Activated CD4-positive, alpha-beta T cell treated with anti-CD3 and anti-CD28 coated beads, Interleukin-2, amount 10 ng/mL, durations not matched to agents 24 days and 14 days (primary cell): ENCODE data around the gene FARP1. TPM values are rescaled to one million over a fixed set of nuclear protein-coding genes. Genes with fewer than 3 reads are reported as not detected.
A peak's percentile ranks its signal among the peaks of the same experiment; 100 is the strongest.

Source experiments
- DNase-seq: peaks from one replicate; pipeline ENCODE4 v3.0.0; 2022
- H3K27ac Mint-ChIP-seq: one replicate; pipeline ENCODE4 v1.8.0; 2022; ENCODE audit warnings: mild to moderate bottlenecking, mixed read lengths
- H3K27me3 Mint-ChIP-seq: one replicate; pipeline ENCODE4 v1.8.0; 2022; ENCODE audit warnings: mixed read lengths
- H3K36me3 Mint-ChIP-seq: one replicate; pipeline ENCODE4 v1.8.0; 2022; ENCODE audit warnings: low read depth, mild to moderate bottlenecking, mixed read lengths
- H3K4me1 Mint-ChIP-seq: one replicate; pipeline ENCODE4 v1.8.0; 2021; ENCODE audit warnings: mixed read lengths
- H3K4me3 Mint-ChIP-seq: one replicate; pipeline ENCODE4 v1.8.0; 2022; ENCODE audit warnings: mild to moderate bottlenecking, moderate library complexity, mixed read lengths
- H3K9me3 Mint-ChIP-seq: one replicate; pipeline ENCODE4 v1.8.0; 2021; ENCODE audit warnings: mixed read lengths
- intact Hi-C: fragments of 100-400 bp; cut with micrococcal nuclease; formaldehyde crosslinking; loops from one replicate; pipeline ENCODE4 v1.15.1; 2023
- total RNA-seq: library from RNA; stranded (reverse); gene quantifications from 2 replicates; pipeline ENCODE4 v1.2.3, GENCODE V29; 2022

Gene FARP1
- total RNA-seq, 1 donor from 2014 or later, result 0.37 TPM

DNA sequence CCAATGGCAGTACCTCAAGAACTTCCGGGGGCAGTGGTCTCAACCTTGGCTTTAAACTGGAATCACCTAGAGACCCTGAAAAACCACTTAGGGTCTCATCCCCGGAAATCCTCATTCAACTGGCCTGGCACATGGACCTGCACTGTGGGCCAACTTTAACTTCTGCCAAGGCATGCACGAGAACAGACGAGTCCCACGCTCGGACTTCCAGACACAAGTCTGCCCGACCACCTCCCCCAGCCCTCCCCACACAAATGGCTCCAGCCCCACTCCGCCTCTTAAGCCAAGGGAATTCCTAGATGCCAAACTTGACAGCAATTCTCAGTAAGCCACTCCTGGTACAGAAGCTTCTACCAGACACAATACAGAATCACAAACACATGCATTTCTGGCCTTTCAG is 320.1 kb downstream of the FARP1 start:
- no peaks in the 10 kb centered on the region for H3K9me3 Mint-ChIP-seq
- H3K4me1 Mint-ChIP-seq, result peaks cover 22% of the 10 kb centered on the region
- H3K36me3 Mint-ChIP-seq, result peaks cover 54% of the 10 kb centered on the region
- H3K27ac Mint-ChIP-seq, result peak overlapping the region; percentile 72
- intact Hi-C loops, result no loop called here
- H3K4me3 Mint-ChIP-seq, result no peak overlapping the region
- H3K27me3 Mint-ChIP-seq, result no peaks in the 10 kb centered on the region
- DNase-seq, result no peak

DNA sequence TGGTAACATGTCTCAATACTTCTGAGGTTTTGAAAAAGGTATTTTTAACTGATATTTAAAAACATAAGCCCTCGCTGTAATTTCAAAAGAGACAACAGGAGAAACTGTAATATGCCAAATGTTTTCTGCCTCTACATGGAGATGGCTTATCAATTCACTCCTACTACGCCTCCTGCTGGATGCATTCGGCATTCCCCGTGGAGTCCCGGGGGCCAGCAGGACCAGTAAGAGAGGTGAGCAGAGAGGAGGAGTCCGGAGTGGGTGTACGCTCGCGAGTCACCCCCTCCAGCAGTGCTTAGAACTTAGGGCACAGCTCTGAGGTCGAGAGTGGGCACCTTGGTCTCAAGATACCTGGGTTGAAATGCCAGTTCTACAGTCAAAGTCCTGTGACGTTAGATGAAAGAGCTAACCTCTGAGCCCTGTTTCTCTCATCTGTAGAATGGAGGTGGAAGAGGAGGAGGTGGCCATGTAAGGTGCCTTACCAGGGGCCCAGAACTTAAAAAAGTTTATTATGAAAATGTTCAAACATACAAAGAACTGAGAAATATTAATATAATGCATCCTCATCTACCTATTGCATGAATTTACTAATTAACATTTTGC is 323.8 kb downstream of the FARP1 start:
- Mint-ChIP-seq H3K4me3 (no peak overlapping the region), H3K27me3 (no peaks in the 10 kb centered on the region), H3K36me3 (peaks cover 49% of the 10 kb centered on the region), H3K27ac (peak overlapping the region; percentile 25), H3K9me3 (no peaks in the 10 kb centered on the region), H3K4me1 (peaks cover 24% of the 10 kb centered on the region)
- DNase-seq, result peak; percentile 78
- intact Hi-C loops, result no loop called here

DNA sequence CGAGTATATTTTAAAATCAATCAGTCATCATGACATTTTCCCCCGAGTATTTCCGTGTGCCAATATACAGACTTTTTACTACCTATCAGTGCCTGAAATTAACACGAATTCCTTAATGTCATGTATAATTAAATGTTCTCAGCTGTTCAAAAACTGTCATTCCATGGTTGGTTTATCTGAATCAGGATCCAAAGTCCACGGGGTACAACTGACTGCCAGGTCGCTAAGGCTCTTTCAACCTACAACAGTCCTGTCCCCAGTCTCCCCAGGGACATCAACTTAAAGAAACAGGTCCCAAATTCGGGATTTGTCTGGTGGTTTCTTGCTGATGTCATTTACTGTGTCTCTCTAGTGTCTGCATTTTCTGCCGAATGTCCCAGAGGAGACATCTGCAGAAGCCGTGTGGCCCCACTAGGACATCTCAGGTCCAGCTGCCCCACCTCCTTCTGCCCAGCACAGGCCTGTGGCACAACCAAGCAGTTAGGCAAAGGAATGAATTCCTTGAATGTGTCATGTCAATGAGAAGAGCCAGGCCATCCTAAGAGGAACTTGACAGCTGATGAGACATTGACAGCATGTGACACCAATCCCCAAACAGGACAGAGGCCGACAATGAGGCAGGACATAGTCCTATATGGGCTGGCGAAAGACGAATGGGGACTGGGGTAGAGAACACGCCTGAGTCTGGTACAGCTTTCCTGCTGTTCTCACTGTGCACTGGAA is 324.5 kb downstream of the FARP1 start:
- H3K27me3 Mint-ChIP-seq, result no peaks in the 10 kb centered on the region
- intact Hi-C loops, result no loop called here
- DNase-seq, result no peak

DNA sequence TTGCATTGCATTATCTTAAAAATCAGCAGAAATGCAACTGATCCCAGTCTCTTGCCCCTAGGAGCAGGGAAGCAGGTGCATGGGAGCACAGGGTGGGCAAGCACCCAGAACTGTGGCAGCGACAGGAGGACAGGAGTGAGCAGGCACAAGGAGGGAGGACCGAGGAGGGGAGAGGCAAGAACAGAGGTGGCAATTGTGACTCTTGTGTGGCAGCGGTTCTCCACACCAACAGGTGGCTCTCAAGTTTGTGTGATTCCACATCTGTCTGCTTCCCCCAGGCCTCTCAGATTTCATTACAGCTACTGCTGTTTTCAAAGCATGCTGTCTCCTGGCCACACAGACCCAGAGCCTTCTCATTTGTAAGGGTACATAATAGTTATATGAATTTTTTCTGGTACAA is 325.5 kb downstream of the FARP1 start:
- Mint-ChIP-seq H3K27ac (peak overlapping the region; percentile 32), H3K27me3 (no peaks in the 10 kb centered on the region), H3K4me1 (peaks cover 26% of the 10 kb centered on the region), H3K4me3 (no peak overlapping the region), H3K9me3 (peaks cover 5% of the 10 kb centered on the region), H3K36me3 (peaks cover 52% of the 10 kb centered on the region)
- DNase-seq, result no peak
- intact Hi-C loops, result no loop called here

More for the DNA sequence above, 324.5 kb downstream of the FARP1 start:
- peaks cover 25% of the 10 kb centered on the region for H3K4me1 Mint-ChIP-seq
- H3K36me3 Mint-ChIP-seq, result peaks cover 52% of the 10 kb centered on the region
- H3K9me3 Mint-ChIP-seq, result no peaks in the 10 kb centered on the region
- H3K4me3 Mint-ChIP-seq, result no peak overlapping the region
- no peak overlapping the region for H3K27ac Mint-ChIP-seq

DNA sequence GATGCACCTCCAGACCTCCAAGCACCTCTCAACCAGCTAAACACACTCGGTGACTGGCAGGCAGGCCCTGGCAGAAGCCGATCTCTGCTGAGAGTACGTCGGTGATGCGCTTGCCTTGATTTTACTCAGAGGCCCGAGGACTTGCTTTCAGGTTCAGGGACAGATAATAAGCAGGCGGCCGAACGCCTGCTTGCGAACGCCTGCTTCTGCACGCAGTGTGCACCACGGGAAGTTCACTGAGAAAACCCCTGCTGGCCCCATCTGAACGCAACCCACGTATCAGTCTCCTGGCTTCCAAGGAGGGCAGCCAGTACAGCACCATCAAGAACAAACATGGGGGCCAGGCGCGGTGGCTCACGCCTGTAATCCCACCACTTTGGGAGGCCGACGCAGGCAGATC is 326.0 kb downstream of the FARP1 start:
- intact Hi-C loops, result no loop called here
- H3K27ac Mint-ChIP-seq, result no peak overlapping the region
- no peaks in the 10 kb centered on the region for H3K27me3 Mint-ChIP-seq
- peaks cover 5% of the 10 kb centered on the region for H3K9me3 Mint-ChIP-seq
- DNase-seq, result no peak
- H3K36me3 Mint-ChIP-seq, result peaks cover 50% of the 10 kb centered on the region
- peaks cover 26% of the 10 kb centered on the region for H3K4me1 Mint-ChIP-seq
- no peak overlapping the region for H3K4me3 Mint-ChIP-seq

DNA sequence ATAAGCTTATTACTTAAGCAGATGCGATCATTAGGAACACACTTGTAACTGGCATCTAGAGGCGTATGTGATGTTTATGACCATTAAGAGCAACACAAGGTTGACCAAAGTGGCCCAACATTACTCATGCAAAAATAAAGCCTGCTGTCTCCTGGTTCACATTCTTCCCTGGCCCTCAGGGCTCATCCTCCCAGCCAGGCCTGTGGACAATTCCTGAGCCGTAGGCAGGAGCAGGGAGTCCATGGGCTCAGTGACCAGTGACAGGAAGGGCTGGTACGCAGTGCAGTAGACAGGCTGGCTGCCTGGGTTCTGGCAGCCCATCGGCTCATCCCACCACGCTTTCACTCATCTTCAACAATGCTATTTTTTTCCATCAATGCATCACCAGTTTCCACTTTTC is 328.0 kb downstream of the FARP1 start:
- Mint-ChIP-seq H3K27me3 (no peaks in the 10 kb centered on the region), H3K4me3 (no peak overlapping the region), H3K36me3 (peaks cover 54% of the 10 kb centered on the region), H3K9me3 (peaks cover 5% of the 10 kb centered on the region), H3K4me1 (peaks cover 32% of the 10 kb centered on the region), H3K27ac (peak overlapping the region; percentile 49)
- DNase-seq, result no peak
- intact Hi-C loops, result no loop called here

DNA sequence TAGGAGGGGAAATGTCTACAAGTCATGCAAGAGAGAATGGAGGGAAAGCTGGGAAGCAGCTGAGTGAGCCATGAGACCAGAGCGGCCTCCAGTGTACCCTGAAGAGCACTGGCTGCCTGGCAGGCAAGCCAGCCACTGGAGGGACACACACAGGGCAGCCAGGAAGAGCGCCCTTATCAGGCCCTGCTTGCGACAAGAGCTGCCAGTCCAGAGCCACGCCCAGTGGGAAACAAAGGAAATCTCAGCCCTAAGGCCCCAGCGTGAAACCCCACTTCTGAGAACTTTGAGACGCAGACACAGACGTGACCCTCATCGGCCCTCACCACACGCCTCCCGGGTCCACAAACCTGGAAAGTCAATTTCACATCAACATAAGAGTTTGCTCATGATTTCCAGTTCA is 329.0 kb downstream of the FARP1 start:
- H3K27me3 Mint-ChIP-seq, result no peaks in the 10 kb centered on the region
- peaks cover 35% of the 10 kb centered on the region for H3K4me1 Mint-ChIP-seq
- no peak overlapping the region for H3K4me3 Mint-ChIP-seq
- H3K9me3 Mint-ChIP-seq, result peaks cover 8% of the 10 kb centered on the region
- DNase-seq, result no peak
- H3K36me3 Mint-ChIP-seq, result peaks cover 54% of the 10 kb centered on the region
- intact Hi-C loops, result no loop called here
- H3K27ac Mint-ChIP-seq, result peak overlapping the region; percentile 82

DNA sequence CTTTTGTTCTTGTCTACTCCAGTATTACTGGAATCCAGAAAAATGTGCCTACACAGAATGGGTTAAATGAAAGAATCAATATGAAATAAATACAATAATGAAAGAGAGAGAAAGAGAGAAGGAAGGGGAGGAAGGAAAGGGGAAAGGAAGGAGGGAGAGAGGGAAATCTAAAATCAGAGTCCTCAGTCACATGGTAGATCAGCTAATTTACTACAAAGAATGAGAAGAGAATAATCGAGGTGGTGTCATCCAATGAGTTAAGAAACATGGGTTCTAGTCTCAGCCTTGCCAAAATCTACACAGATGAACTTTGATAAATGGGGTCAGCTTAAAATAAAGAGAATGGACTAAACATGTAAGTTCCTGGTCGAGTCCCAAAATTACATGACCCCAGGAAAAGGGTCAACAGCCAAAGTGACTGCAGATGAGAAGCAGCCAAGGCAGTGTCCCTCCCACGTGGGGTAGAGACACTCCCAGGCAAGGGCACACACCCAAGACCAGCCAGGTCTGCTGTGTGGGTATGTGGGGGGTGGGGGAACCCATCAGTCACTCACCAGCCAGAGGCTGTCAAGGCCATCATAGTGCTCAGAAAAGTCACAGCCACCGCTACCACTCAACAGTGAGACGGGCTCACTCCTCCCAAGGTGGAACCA is 330.4 kb downstream of the FARP1 start:
- peaks cover 42% of the 10 kb centered on the region for H3K4me1 Mint-ChIP-seq
- intact Hi-C loops, result no loop called here
- no peak for DNase-seq
- H3K27me3 Mint-ChIP-seq, result no peaks in the 10 kb centered on the region
- peaks cover 59% of the 10 kb centered on the region for H3K36me3 Mint-ChIP-seq
- no peak overlapping the region for H3K4me3 Mint-ChIP-seq
- H3K9me3 Mint-ChIP-seq, result peaks cover 8% of the 10 kb centered on the region
- peak overlapping the region; percentile 82 for H3K27ac Mint-ChIP-seq

DNA sequence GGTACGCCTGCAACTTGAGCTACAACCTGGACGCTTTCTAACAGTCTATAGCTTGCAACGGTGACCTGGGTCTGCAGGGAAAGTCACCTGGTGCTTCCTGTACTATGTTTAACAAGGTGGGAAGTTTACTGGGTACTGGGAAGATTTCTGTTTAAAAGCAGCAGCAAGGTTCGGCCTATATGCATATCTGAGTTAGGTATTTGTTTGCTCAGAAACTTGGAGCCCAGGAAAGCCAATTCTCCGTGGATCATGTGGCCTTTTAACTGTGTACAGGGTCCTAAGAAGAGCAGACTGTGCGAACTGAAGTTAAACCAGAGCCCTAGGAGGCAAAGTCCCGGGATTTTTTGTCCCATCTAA is 330.9 kb downstream of the FARP1 start:
- Mint-ChIP-seq H3K4me3 (no peak overlapping the region), H3K36me3 (peaks cover 59% of the 10 kb centered on the region), H3K27me3 (no peaks in the 10 kb centered on the region), H3K9me3 (peaks cover 8% of the 10 kb centered on the region), H3K27ac (peak overlapping the region; percentile 57), H3K4me1 (peaks cover 47% of the 10 kb centered on the region)
- DNase-seq, result no peak
- intact Hi-C loops, result no loop called here

DNA sequence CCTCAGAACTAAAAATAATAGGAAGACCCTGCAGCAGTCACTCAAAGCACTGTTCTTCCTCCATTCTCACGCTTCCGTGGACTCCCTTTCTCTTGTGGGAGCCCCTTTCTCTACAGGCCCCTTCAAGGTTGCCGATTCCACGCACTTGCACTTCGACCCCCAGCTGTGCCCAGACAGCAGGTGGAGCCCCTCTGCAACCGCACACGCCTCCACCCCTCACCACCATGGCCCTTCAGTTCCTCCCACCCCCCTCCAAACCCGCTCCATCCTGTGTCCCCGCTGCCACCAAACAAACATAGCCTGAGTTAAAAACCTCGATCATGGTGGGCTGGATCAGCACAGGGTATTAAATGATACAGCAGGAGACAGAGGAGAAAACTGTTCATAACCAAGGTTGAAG is 331.4 kb downstream of the FARP1 start:
- Mint-ChIP-seq H3K36me3 (peaks cover 59% of the 10 kb centered on the region), H3K27me3 (no peaks in the 10 kb centered on the region), H3K27ac (peak overlapping the region; percentile 57), H3K9me3 (peaks cover 8% of the 10 kb centered on the region), H3K4me1 (peaks cover 49% of the 10 kb centered on the region), H3K4me3 (no peak overlapping the region)
- no peak for DNase-seq
- intact Hi-C loops, result no loop called here

DNA sequence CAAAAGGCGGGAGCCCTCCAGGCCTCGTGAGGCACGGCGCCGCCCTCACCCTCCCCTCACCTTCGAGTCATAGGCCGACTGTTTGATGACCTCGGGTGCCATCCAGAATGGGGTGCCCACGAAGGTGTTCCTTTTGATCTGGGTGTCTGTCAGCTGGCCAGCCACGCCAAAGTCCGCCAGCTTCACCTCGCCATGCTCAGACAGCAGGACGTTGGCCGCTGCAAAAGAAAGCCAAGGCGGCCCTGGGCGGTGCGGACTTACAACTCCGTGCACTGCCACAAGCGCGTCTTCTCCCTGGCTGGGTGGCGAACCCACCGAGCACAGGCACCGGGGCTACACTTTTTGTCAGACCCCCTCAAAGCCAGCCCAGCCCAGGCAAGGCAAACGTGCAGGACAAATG is 331.9 kb downstream of the FARP1 start:
- H3K4me3 Mint-ChIP-seq, result no peak overlapping the region
- peaks cover 8% of the 10 kb centered on the region for H3K9me3 Mint-ChIP-seq
- DNase-seq, result no peak
- intact Hi-C loops, result no loop called here
- H3K4me1 Mint-ChIP-seq, result peaks cover 53% of the 10 kb centered on the region
- H3K27ac Mint-ChIP-seq, result no peak overlapping the region
- H3K36me3 Mint-ChIP-seq, result peaks cover 59% of the 10 kb centered on the region
- no peaks in the 10 kb centered on the region for H3K27me3 Mint-ChIP-seq

DNA sequence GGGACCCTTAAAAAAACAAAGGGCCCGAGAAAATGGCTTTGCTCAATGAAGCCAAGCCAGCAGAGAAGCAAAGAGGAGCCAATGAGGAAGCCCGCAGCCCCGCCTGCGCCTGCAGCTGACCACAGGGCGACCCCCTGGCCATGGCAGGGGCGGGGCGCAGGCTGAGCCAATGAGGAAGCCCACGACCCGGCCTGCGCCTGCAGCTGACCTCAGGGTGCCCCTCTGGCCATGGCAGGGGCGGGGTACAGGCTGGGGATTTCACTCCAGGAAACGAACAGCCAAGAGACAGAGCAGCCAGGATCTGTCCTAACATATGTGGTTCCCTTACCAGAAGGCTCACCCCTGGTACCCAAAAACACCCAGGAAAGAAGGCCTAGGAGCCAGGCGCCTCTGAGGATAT is 332.6 kb downstream of the FARP1 start:
- peaks cover 59% of the 10 kb centered on the region for H3K36me3 Mint-ChIP-seq
- intact Hi-C loops, result no loop called here
- no peaks in the 10 kb centered on the region for H3K27me3 Mint-ChIP-seq
- peak overlapping the region; percentile 72 for H3K27ac Mint-ChIP-seq
- no peak for DNase-seq
- H3K4me3 Mint-ChIP-seq, result peak overlapping the region; percentile 43
- peaks cover 8% of the 10 kb centered on the region for H3K9me3 Mint-ChIP-seq
- H3K4me1 Mint-ChIP-seq, result peaks cover 53% of the 10 kb centered on the region

DNA sequence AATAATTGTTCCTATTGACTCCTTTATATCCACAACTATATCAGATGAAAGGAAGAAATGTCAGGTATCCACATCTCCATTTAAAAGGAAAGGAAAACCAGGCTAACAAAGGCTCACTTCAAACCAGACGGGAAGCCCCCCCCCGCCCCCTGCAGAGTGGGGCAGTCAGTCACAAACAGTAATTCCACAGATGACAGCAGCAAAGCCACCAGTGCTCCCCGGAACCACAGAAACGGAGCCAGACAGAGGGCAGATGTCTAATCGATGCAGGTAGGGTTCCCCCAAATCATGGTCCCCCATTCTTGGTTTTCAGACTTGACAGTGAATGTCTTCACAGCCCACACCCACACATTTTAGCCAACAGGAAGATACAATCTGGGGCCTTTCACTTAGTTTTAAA is 333.2 kb downstream of the FARP1 start:
- H3K27me3 Mint-ChIP-seq, result no peaks in the 10 kb centered on the region
- H3K9me3 Mint-ChIP-seq, result peaks cover 8% of the 10 kb centered on the region
- peak overlapping the region; percentile 79 for H3K4me3 Mint-ChIP-seq
- peaks cover 58% of the 10 kb centered on the region for H3K4me1 Mint-ChIP-seq
- DNase-seq, result peak; percentile 87
- peaks cover 59% of the 10 kb centered on the region for H3K36me3 Mint-ChIP-seq
- peak overlapping the region; percentile 96 for H3K27ac Mint-ChIP-seq
- intact Hi-C loops, result loop anchor here (1.0 to 2.0 kb wide), 6 partner anchors 39 to 1043 kb away; no protein-coding TSS in a partner anchor

DNA sequence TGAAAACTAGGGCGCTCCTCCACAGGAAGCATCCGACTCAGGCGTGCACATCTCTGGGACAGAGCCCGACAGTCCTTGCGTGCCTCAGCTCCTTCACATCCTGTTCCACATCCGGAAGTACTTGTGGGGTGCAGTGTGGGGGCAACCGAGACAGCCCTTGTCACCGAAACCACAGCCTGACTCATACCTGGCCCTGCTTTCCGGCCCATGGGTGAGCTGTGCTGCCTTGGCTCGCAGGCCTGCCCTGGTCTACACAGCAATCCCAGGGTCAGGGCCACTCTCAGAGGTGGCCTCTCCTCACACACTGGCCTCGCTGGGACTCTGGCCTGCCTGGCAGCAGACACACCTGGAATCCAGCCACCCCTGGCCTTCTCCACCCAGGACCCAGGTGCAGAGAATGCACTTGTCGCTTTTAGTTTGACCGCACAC is 333.7 kb downstream of the FARP1 start:
- intact Hi-C loops, result loop anchor here (1.0 to 2.0 kb wide), 6 partner anchors 39 to 1044 kb away; no protein-coding TSS in a partner anchor
- peak overlapping the region; percentile 79 for H3K4me3 Mint-ChIP-seq
- peak overlapping the region; percentile 96 for H3K27ac Mint-ChIP-seq
- peaks cover 8% of the 10 kb centered on the region for H3K9me3 Mint-ChIP-seq
- peaks cover 61% of the 10 kb centered on the region for H3K4me1 Mint-ChIP-seq
- peak; percentile 96 for DNase-seq
- H3K27me3 Mint-ChIP-seq, result no peaks in the 10 kb centered on the region
- H3K36me3 Mint-ChIP-seq, result peaks cover 55% of the 10 kb centered on the region
